Measurements from ENCODE around the gene GGNBP2. TPM values are rescaled to one million over a fixed set of nuclear protein-coding genes. Genes with fewer than 3 reads are reported as not detected.

GGNBP2 gene
- total RNA-seq, 3 donors from 2014 or later = 60.6 to 85.5 (median 84.0) TPM

- TF ChIP-seq POLR2A (IDR thresholded peaks at IDR 0.05) = no peak
- TF ChIP-seq POLR2AphosphoS5 (IDR thresholded peaks at IDR 0.05) = no peak
- TF ChIP-seq, protein P1, sequence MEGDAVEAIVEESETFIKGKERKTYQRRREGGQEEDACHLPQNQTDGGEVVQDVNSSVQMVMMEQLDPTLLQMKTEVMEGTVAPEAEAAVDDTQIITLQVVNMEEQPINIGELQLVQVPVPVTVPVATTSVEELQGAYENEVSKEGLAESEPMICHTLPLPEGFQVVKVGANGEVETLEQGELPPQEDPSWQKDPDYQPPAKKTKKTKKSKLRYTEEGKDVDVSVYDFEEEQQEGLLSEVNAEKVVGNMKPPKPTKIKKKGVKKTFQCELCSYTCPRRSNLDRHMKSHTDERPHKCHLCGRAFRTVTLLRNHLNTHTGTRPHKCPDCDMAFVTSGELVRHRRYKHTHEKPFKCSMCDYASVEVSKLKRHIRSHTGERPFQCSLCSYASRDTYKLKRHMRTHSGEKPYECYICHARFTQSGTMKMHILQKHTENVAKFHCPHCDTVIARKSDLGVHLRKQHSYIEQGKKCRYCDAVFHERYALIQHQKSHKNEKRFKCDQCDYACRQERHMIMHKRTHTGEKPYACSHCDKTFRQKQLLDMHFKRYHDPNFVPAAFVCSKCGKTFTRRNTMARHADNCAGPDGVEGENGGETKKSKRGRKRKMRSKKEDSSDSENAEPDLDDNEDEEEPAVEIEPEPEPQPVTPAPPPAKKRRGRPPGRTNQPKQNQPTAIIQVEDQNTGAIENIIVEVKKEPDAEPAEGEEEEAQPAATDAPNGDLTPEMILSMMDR (IDR thresholded peaks at IDR 0.05) = no peak
- H3K4me1 ChIP-seq = no peaks in the 10 kb centered on the region
- no peak overlapping the region for H3K27ac ChIP-seq
- H3K4me3 ChIP-seq = no peak overlapping the region
- DNase-seq (ENCODE audit: low spot score in 2 of 2) = no peak
- no peaks in the 10 kb centered on the region for H3K36me3 ChIP-seq
- H3K9me3 ChIP-seq = no peaks in the 10 kb centered on the region
- intact Hi-C loops (cut with DNase I; ENCODE audit: low total_unique reads) = no loop called here
- H3K27me3 ChIP-seq = no peaks in the 10 kb centered on the region
Observed at GRCh38 chr17:36576793-36577192, 32.1 kb downstream of the GGNBP2 start.

DNA sequence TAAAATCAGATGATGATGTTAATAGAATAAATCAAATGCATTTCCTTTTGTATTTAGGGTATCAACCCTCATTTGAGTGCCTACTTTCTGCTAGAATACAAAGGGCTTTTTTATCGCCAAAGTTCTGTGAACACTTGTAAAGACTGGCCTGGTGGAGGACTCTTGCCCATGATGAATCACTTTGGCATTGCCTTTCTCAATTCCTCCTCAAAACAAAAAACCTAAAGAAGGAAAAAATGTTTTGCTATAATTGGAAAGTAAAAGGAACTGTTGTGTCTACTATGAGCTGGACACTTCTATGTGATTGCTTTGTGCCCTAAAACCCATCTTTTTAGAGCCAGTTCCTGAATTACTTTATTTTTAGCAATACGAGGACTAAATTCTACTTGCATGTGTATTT is 34.0 kb downstream of the GGNBP2 start:
- Histone ChIP-seq H3K4me3 (no peak overlapping the region), H3K27me3 (no peaks in the 10 kb centered on the region), H3K36me3 (peaks cover 5% of the 10 kb centered on the region), H3K9me3 (no peaks in the 10 kb centered on the region), H3K27ac (no peak overlapping the region), H3K4me1 (no peaks in the 10 kb centered on the region)
- no peak for DNase-seq (ENCODE audit: low spot score in 2 of 2)
- TF ChIP-seq POLR2AphosphoS5 (IDR thresholded peaks at IDR 0.05) (no peak), POLR2A (IDR thresholded peaks at IDR 0.05) (no peak)
- TF ChIP-seq, protein P1 (IDR thresholded peaks at IDR 0.05) = no peak
- intact Hi-C loops (cut with DNase I; ENCODE audit: low total_unique reads) = no loop called here

DNA sequence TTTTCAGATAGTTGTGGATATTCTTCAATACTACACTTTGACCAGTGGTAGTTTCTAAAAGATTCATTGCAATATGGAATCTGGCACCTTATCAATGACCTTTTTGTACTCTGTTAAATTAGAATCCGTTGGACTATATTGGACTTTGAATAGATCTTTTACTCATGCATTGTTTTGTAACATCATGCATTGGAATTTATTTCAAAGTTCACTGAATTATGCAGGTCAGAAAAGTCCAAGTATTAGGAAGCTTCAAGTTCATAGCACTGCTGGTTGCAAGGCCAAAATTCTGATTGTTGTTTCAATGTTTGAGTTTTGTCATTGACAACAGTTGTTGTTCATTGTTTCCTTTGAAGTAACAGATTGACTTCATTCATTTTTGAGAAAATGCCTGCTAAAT is 39.1 kb downstream of the GGNBP2 start:
- TF ChIP-seq, protein P1 (IDR thresholded peaks at IDR 0.05) = no peak
- TF ChIP-seq POLR2A (IDR thresholded peaks at IDR 0.05) (no peak), POLR2AphosphoS5 (IDR thresholded peaks at IDR 0.05) (no peak)
- no peaks in the 10 kb centered on the region for H3K4me1 ChIP-seq
- H3K4me3 ChIP-seq = no peak overlapping the region
- DNase-seq (ENCODE audit: low spot score in 2 of 2) = no peak
- H3K36me3 ChIP-seq = peaks cover 16% of the 10 kb centered on the region
- H3K27me3 ChIP-seq = no peaks in the 10 kb centered on the region
- H3K27ac ChIP-seq = no peak overlapping the region
- intact Hi-C loops (cut with DNase I; ENCODE audit: low total_unique reads) = no loop called here
- no peaks in the 10 kb centered on the region for H3K9me3 ChIP-seq

- Histone ChIP-seq H3K27ac (no peak overlapping the region), H3K4me1 (no peaks in the 10 kb centered on the region), H3K36me3 (peaks cover 16% of the 10 kb centered on the region), H3K9me3 (no peaks in the 10 kb centered on the region), H3K4me3 (no peak overlapping the region), H3K27me3 (no peaks in the 10 kb centered on the region)
- no peak for TF ChIP-seq POLR2AphosphoS5 (IDR thresholded peaks at IDR 0.05)
- TF ChIP-seq, protein P1 (IDR thresholded peaks at IDR 0.05) = no peak
- TF ChIP-seq POLR2A (IDR thresholded peaks at IDR 0.05) = no peak
- no peak for DNase-seq (ENCODE audit: low spot score in 2 of 2)
- intact Hi-C loops (cut with DNase I; ENCODE audit: low total_unique reads) = no loop called here
Observed at GRCh38 chr17:36586138-36586537, 41.4 kb downstream of the GGNBP2 start.

DNA sequence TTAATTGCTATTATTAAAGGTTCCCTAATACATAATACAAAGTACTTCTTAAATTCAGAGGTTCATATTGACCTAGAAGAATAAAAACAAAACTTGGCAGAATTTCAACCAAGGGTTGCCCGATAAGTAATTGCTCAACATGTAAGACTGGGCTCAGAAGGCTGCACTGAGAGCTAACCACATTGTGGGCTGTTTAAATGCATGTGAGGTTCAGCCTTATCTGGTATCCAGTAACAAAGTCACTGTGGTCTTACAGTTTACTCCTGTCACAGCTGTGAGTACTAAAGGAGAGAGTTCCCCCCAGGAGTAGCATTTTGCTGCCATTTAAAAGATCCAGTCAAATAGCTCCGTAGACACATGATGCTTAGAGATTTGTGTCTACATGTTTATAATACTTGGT is 45.4 kb downstream of the GGNBP2 start:
- Histone ChIP-seq H3K27ac (no peak overlapping the region), H3K27me3 (no peaks in the 10 kb centered on the region), H3K36me3 (peaks cover 12% of the 10 kb centered on the region), H3K4me1 (peaks cover 3 to 6% of the 10 kb centered on the region in 2 donors), H3K9me3 (no peaks in the 10 kb centered on the region), H3K4me3 (no peak overlapping the region)
- TF ChIP-seq POLR2AphosphoS5 (IDR thresholded peaks at IDR 0.05) = no peak
- no peak for TF ChIP-seq POLR2A (IDR thresholded peaks at IDR 0.05)
- TF ChIP-seq, protein P1 (IDR thresholded peaks at IDR 0.05) = no peak
- intact Hi-C loops (cut with DNase I; ENCODE audit: low total_unique reads) = no loop called here
- no peak for DNase-seq (ENCODE audit: low spot score in 2 of 2)
